ENCODE results near the gene SKAP2. TPM values are rescaled to one million over a fixed set of nuclear protein-coding genes. Genes with fewer than 3 reads are reported as not detected.

Gene SKAP2
- polyA plus RNA-seq, 1 experiment, result 16.0 TPM

GRCh38 chr7:26630361-26630760, 234.0 kb downstream of the SKAP2 start:
- CTCF ChIA-PET, result no interaction called here
- DNase-seq (ENCODE audit: low read depth, low spot score), result no peak
- POLR2A ChIA-PET, result no interaction called here

GRCh38 chr7:26629696-26630095, 234.7 kb downstream of the SKAP2 start:
- H3K27ac ChIP-seq (ENCODE audit: low read depth, low read length), result no peak overlapping the region
- no peak for DNase-seq (ENCODE audit: low read depth, low spot score)
- no peak for TF ChIP-seq CTCF (IDR thresholded peaks at IDR 0.05; ENCODE audit: low read depth, low read length)
- ChIA-PET POLR2A (no interaction called here), CTCF (no interaction called here)
- H3K4me3 ChIP-seq (ENCODE audit: low read depth, low read length), result no peak overlapping the region
- H3K27me3 ChIP-seq (ENCODE audit: control insufficient read depth, insufficient read depth, low read length), result peaks cover 14% of the 10 kb centered on the region
- H3K9me3 ChIP-seq (ENCODE audit: control insufficient read depth, insufficient read depth, low read length), result no peaks in the 10 kb centered on the region; the same call in 1 of the 2 replicates

More at GRCh38 chr7:26630361-26630760, 234.0 kb downstream of the SKAP2 start:
- Histone ChIP-seq H3K4me3 (ENCODE audit: low read depth, low read length) (no peak overlapping the region), H3K27me3 (ENCODE audit: control insufficient read depth, insufficient read depth, low read length) (peaks cover 12% of the 10 kb centered on the region), H3K9me3 (ENCODE audit: control insufficient read depth, insufficient read depth, low read length) (no peaks in the 10 kb centered on the region; the same call in 1 of the 2 replicates), H3K27ac (ENCODE audit: low read depth, low read length) (no peak overlapping the region)
- no peak for TF ChIP-seq CTCF (IDR thresholded peaks at IDR 0.05; ENCODE audit: low read depth, low read length)

GRCh38 chr7:26627891-26628341, 236.5 kb downstream of the SKAP2 start:
- CTCF ChIA-PET, result no interaction called here
- Histone ChIP-seq H3K27ac (ENCODE audit: low read depth, low read length) (no peak overlapping the region), H3K27me3 (ENCODE audit: control insufficient read depth, insufficient read depth, low read length) (peaks cover 14% of the 10 kb centered on the region), H3K4me3 (ENCODE audit: low read depth, low read length) (no peak overlapping the region), H3K9me3 (ENCODE audit: control insufficient read depth, insufficient read depth, low read length) (no peaks in the 10 kb centered on the region; the same call in 1 of the 2 replicates)
- no peak for DNase-seq (ENCODE audit: low read depth, low spot score)
- no peak for TF ChIP-seq CTCF (IDR thresholded peaks at IDR 0.05; ENCODE audit: low read depth, low read length)
- POLR2A ChIA-PET, result no interaction called here

GRCh38 chr7:26627221-26627620, 237.2 kb downstream of the SKAP2 start:
- peaks cover 14% of the 10 kb centered on the region for H3K27me3 ChIP-seq (ENCODE audit: control insufficient read depth, insufficient read depth, low read length)
- H3K27ac ChIP-seq (ENCODE audit: low read depth, low read length), result no peak overlapping the region
- no peaks in the 10 kb centered on the region; the same call in 1 of the 2 replicates for H3K9me3 ChIP-seq (ENCODE audit: control insufficient read depth, insufficient read depth, low read length)
- ChIA-PET POLR2A (no interaction called here), CTCF (interaction anchor here (1.5 kb wide), 1 partner anchor 40 kb away, joined by 3 read pairs; no protein-coding TSS in a partner anchor)
- no peak for DNase-seq (ENCODE audit: low read depth, low spot score)
- no peak overlapping the region for H3K4me3 ChIP-seq (ENCODE audit: low read depth, low read length)
- TF ChIP-seq CTCF (IDR thresholded peaks at IDR 0.05; ENCODE audit: low read depth, low read length), result no peak

- Histone ChIP-seq H3K27me3 (ENCODE audit: control insufficient read depth, insufficient read depth, low read length) (peaks cover 14% of the 10 kb centered on the region), H3K4me3 (ENCODE audit: low read depth, low read length) (no peak overlapping the region), H3K9me3 (ENCODE audit: control insufficient read depth, insufficient read depth, low read length) (no peaks in the 10 kb centered on the region; the same call in 1 of the 2 replicates), H3K27ac (ENCODE audit: low read depth, low read length) (no peak overlapping the region)
- ChIA-PET POLR2A (no interaction called here), CTCF (interaction anchor here (1.5 kb wide), 1 partner anchor 40 kb away, joined by 3 read pairs; no protein-coding TSS in a partner anchor)
- no peak for TF ChIP-seq CTCF (IDR thresholded peaks at IDR 0.05; ENCODE audit: low read depth, low read length)
- DNase-seq (ENCODE audit: low read depth, low spot score), result no peak
Measured at GRCh38 chr7:26626687-26627086, 237.7 kb downstream of the SKAP2 start.

Measured in AG04450 (cell line).